Parathyroid adenoma (tissue), 2 donors: ENCODE measurements around the gene SCYGR5.

Source experiments
- H2AFZ ChIP-seq: fragments of 300-600 bp; sonication (generic); one replicate; pipeline ENCODE4 v1.7.0; 2017; ENCODE audit warnings: antibody characterized with exemption, mild to moderate bottlenecking
- H3K27ac ChIP-seq: fragments of 300-600 bp; sonication (generic); one replicate; pipeline ENCODE4 v1.7.0; 2017
- H3K27me3 ChIP-seq: fragments of 300-600 bp; sonication (generic); one replicate; pipeline ENCODE4 v1.7.0; 2017; ENCODE audit warnings: low read length; ENCODE audit not compliant: control insufficient read depth, insufficient read depth
- H3K36me3 ChIP-seq: fragments of 300-600 bp; sonication (generic); one replicate; pipeline ENCODE4 v1.7.0; 2017; ENCODE audit warnings: low read length; ENCODE audit not compliant: control insufficient read depth, insufficient read depth
- H3K4me1 ChIP-seq: fragments of 300-600 bp; sonication (generic); one replicate; pipeline ENCODE4 v1.7.0; 2017; ENCODE audit warnings: control low read depth
- H3K4me2 ChIP-seq: fragments of 300-600 bp; sonication (generic); one replicate; pipeline ENCODE4 v1.7.0; 2017; ENCODE audit warnings: low read length
- H3K4me3 ChIP-seq: fragments of 300-600 bp; sonication (generic); one replicate; pipeline ENCODE4 v1.7.0; 2017; ENCODE audit warnings: low read depth, low read length
- H3K79me2 ChIP-seq: fragments of 300-600 bp; sonication (generic); one replicate; pipeline ENCODE4 v1.7.0; 2017; ENCODE audit warnings: control low read depth
- H3K9ac ChIP-seq: fragments of 300-600 bp; sonication (generic); one replicate; pipeline ENCODE4 v1.7.0; 2017; ENCODE audit warnings: mild to moderate bottlenecking
- H3K9me3 ChIP-seq: fragments of 300-600 bp; sonication (generic); one replicate; pipeline ENCODE4 v1.7.0; 2017; ENCODE audit warnings: low read length; ENCODE audit not compliant: control insufficient read depth
- CTCF ChIP-seq: fragments of 300-600 bp; sonication (generic); IDR thresholded peaks from one replicate; pipeline ENCODE4 v1.7.0; 2017; ENCODE audit warnings: antibody characterized with exemption, mild to moderate bottlenecking
- donor health status: primary hyperparathyroidism.

Gene SCYGR5

GRCh38 chr2:227627769-227628168 is 38.8 kb upstream of the SCYGR5 start:
- H3K27me3 ChIP-seq, result no peaks in the 10 kb centered on the region
- H3K4me2 ChIP-seq, result no peak overlapping the region
- H3K79me2 ChIP-seq, result no peaks in the 10 kb centered on the region
- TF ChIP-seq CTCF, result no peak
- H3K36me3 ChIP-seq, result no peaks in the 10 kb centered on the region
- no peaks in the 10 kb centered on the region for H3K4me1 ChIP-seq
- H3K9ac ChIP-seq, result no peak overlapping the region
- H2AFZ ChIP-seq, result no peak overlapping the region
- H3K9me3 ChIP-seq, result no peaks in the 10 kb centered on the region
- no peak overlapping the region for H3K4me3 ChIP-seq
- no peak overlapping the region for H3K27ac ChIP-seq

- H3K36me3 ChIP-seq, result no peaks in the 10 kb centered on the region
- H3K9ac ChIP-seq, result no peak overlapping the region
- H2AFZ ChIP-seq, result no peak overlapping the region
- H3K4me3 ChIP-seq, result no peak overlapping the region
- no peaks in the 10 kb centered on the region for H3K79me2 ChIP-seq
- H3K9me3 ChIP-seq, result no peaks in the 10 kb centered on the region
- no peak overlapping the region for H3K4me2 ChIP-seq
- no peak overlapping the region for H3K27ac ChIP-seq
- TF ChIP-seq CTCF, result no peak
- H3K27me3 ChIP-seq, result no peaks in the 10 kb centered on the region
- no peaks in the 10 kb centered on the region for H3K4me1 ChIP-seq
Observed at GRCh38 chr2:227629435-227629834, 37.2 kb upstream of the SCYGR5 start.

- TF ChIP-seq CTCF, result no peak
- no peaks in the 10 kb centered on the region for H3K79me2 ChIP-seq
- no peak overlapping the region for H2AFZ ChIP-seq
- H3K4me3 ChIP-seq, result no peak overlapping the region
- no peaks in the 10 kb centered on the region for H3K36me3 ChIP-seq
- H3K27ac ChIP-seq, result no peak overlapping the region
- no peak overlapping the region for H3K9ac ChIP-seq
- no peaks in the 10 kb centered on the region for H3K27me3 ChIP-seq
- H3K4me2 ChIP-seq, result no peak overlapping the region
- no peaks in the 10 kb centered on the region for H3K9me3 ChIP-seq
- H3K4me1 ChIP-seq, result no peaks in the 10 kb centered on the region
Observed at GRCh38 chr2:227630322-227630721, 36.3 kb upstream of the SCYGR5 start.

GRCh38 chr2:227632827-227633226 is 33.8 kb upstream of the SCYGR5 start:
- Histone ChIP-seq H3K79me2 (no peaks in the 10 kb centered on the region), H3K9me3 (no peaks in the 10 kb centered on the region), H2AFZ (no peak overlapping the region), H3K4me1 (no peaks in the 10 kb centered on the region), H3K4me3 (no peak overlapping the region), H3K36me3 (no peaks in the 10 kb centered on the region), H3K9ac (no peak overlapping the region), H3K27me3 (no peaks in the 10 kb centered on the region), H3K27ac (no peak overlapping the region), H3K4me2 (no peak overlapping the region)
- no peak for TF ChIP-seq CTCF

- Histone ChIP-seq H3K9me3 (no peaks in the 10 kb centered on the region), H2AFZ (no peak overlapping the region), H3K4me1 (no peaks in the 10 kb centered on the region), H3K79me2 (no peaks in the 10 kb centered on the region), H3K9ac (no peak overlapping the region), H3K27me3 (no peaks in the 10 kb centered on the region), H3K27ac (no peak overlapping the region), H3K4me2 (no peak overlapping the region), H3K36me3 (no peaks in the 10 kb centered on the region), H3K4me3 (no peak overlapping the region)
- no peak for TF ChIP-seq CTCF
Observed at GRCh38 chr2:227634201-227634600, 32.4 kb upstream of the SCYGR5 start.
